Activated CD8-positive, alpha-beta memory T cell treated with anti-CD3 and anti-CD28 coated beads, Interleukin-2, amount 50 U/mL, for 1 hour (primary cell): ENCODE data around the gene IGF2.

Source experiments
- DNase-seq: peaks from one replicate; pipeline ENCODE4 v3.0.0-alpha.2; 2020; ENCODE audit errors: extremely low read depth

Gene IGF2

GRCh38 chr11:2122907-2123627, 16.1 kb downstream of the IGF2 start:
- no peak for DNase-seq

- no peak for DNase-seq
Observed at GRCh38 chr11:2122222-2122906, 16.8 kb downstream of the IGF2 start.

GRCh38 chr11:2121227-2122130, 17.7 kb downstream of the IGF2 start:
- no peak for DNase-seq

- DNase-seq = no peak
Observed at GRCh38 chr11:2120359-2121100, 18.7 kb downstream of the IGF2 start.

GRCh38 chr11:2118677-2119076, 20.5 kb downstream of the IGF2 start:
- no peak for DNase-seq

GRCh38 chr11:2116680-2117079, 22.5 kb downstream of the IGF2 start:
- no peak for DNase-seq

GRCh38 chr11:2115308-2115707, 23.9 kb downstream of the IGF2 start:
- no peak for DNase-seq

GRCh38 chr11:2114430-2115241, 24.6 kb downstream of the IGF2 start:
- DNase-seq = no peak

GRCh38 chr11:2113776-2114175, 25.4 kb downstream of the IGF2 start:
- DNase-seq = no peak

GRCh38 chr11:2110521-2110920, 28.7 kb downstream of the IGF2 start:
- DNase-seq = no peak

GRCh38 chr11:2109541-2110019, 29.6 kb downstream of the IGF2 start:
- DNase-seq = no peak

GRCh38 chr11:2108675-2109491, 30.3 kb downstream of the IGF2 start:
- DNase-seq = no peak

- no peak for DNase-seq
Observed at GRCh38 chr11:2107941-2108630, 31.1 kb downstream of the IGF2 start.

GRCh38 chr11:2107521-2107920, 31.7 kb downstream of the IGF2 start:
- no peak for DNase-seq

GRCh38 chr11:2106583-2107209, 32.5 kb downstream of the IGF2 start:
- no peak for DNase-seq

- no peak for DNase-seq
Observed at GRCh38 chr11:2105511-2105910, 33.7 kb downstream of the IGF2 start.

- no peak for DNase-seq
Observed at GRCh38 chr11:2104524-2105440, 34.4 kb downstream of the IGF2 start.
